Vagina (tissue), 2 donors: ENCODE results near the gene CACNA1C. TPM values are rescaled to one million over a fixed set of nuclear protein-coding genes. Genes with fewer than 3 reads are reported as not detected.

Experiments
- DNase-seq, 2 donors: peaks; one replicate each; pipeline ENCODE4 v3.0.0-alpha.2; 2017; ENCODE audit errors: extremely low spot score in 2 of 2
- H3K27ac ChIP-seq: fragments of 200-600 bp; sonication (generic); one replicate; pipeline ENCODE4 v1.5.1; 2019
- H3K27me3 ChIP-seq: fragments of 200-600 bp; sonication (generic); one replicate; pipeline ENCODE4 v1.5.1; 2019
- H3K36me3 ChIP-seq, 2 donors: fragments of 200-600 bp; sonication (generic); one replicate each; pipeline ENCODE4 v1.5.1; 2017 to 2019
- H3K4me1 ChIP-seq: fragments of 200-600 bp; sonication (generic); one replicate; pipeline ENCODE4 v1.5.1; 2019
- H3K4me3 ChIP-seq, 2 donors: fragments of 200-600 bp; sonication (generic); 1 replicate in 1 of 2; 2 replicates in 1 of 2; pipeline ENCODE4 v1.5.1; 2016 to 2019
- H3K9me3 ChIP-seq: fragments of 200-600 bp; sonication (generic); one replicate; pipeline ENCODE4 v1.5.1; 2019
- CTCF ChIP-seq, 3 experiments: fragments of 450-650 bp in 2 of 3; fragments of 200-600 bp in 1 of 3; sonication (generic) in 1 of 3; IDR thresholded peaks; one replicate each; pipeline ENCODE4 v1.5.1; 2017 to 2019; ENCODE audit warnings: antibody characterized with exemption in 3 of 3, mild to moderate bottlenecking in 2 of 3, moderate library complexity in 2 of 3
- POLR2A ChIP-seq, 2 donors: fragments of 450-650 bp; IDR thresholded peaks; one replicate each; pipeline ENCODE4 v1.6.1; 2017; ENCODE audit warnings: antibody characterized with exemption in 2 of 2, mild to moderate bottlenecking in 2 of 2, moderate library complexity in 2 of 2
- POLR2AphosphoS5 ChIP-seq, 2 donors: sonication (generic); formaldehyde crosslinking; IDR thresholded peaks; one replicate each; pipeline ENCODE4 v1.9.0; 2017; ENCODE audit warnings: antibody characterized with exemption in 2 of 2, mild to moderate bottlenecking in 2 of 2, low read depth in 1 of 2; ENCODE audit not compliant: insufficient read depth in 1 of 2
- intact Hi-C: fragments of 100-400 bp; cut with DNase I; formaldehyde crosslinking; loops from one replicate; pipeline ENCODE4 v1.15.1; 2023
- total RNA-seq: library from RNA; depleted of rRNA; stranded (reverse); fragments of >200 nt; gene quantifications from one replicate; pipeline ENCODE4 v1.2.3, GENCODE V29; 2016

CACNA1C gene
- total RNA-seq, 1 donor from 2014 or later, result 9.8 TPM

DNA sequence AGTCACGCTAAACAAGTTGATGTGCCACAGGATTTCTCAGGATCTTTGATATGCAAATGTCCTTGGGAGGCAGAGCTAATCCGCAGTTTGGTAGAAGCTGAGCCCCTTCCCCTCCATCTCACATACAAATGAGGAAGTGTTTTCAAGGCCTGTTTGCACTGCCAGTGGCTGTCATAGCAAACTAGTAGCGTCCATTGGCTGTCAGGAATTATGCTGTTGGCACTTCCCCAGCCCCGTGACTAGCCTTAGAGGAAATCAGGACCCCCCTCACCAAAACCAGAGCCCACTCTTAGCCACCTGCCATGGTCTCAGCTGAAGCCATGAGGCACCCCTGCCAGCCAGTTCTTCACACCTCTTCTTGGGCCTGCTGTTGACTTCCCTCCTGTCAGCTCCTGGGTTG is 253.9 kb downstream of the CACNA1C start:
- Histone ChIP-seq H3K9me3 (no peaks in the 10 kb centered on the region), H3K4me1 (peaks cover 34% of the 10 kb centered on the region), H3K27ac (no peak overlapping the region), H3K4me3 (no peak overlapping the region), H3K36me3 (no peaks in the 10 kb centered on the region), H3K27me3 (no peaks in the 10 kb centered on the region)
- no peak for TF ChIP-seq POLR2AphosphoS5 (IDR thresholded peaks at IDR 0.05; ENCODE audit: insufficient read depth in 1 of 2, low read depth in 1 of 2)
- no peak for TF ChIP-seq POLR2A (IDR thresholded peaks at IDR 0.05)
- no peak for TF ChIP-seq CTCF (IDR thresholded peaks at IDR 0.05)
- intact Hi-C loops, result no loop called here
- DNase-seq, result no peak

GRCh38 chr12:2307550-2307949 is 254.8 kb downstream of the CACNA1C start:
- Histone ChIP-seq H3K4me3 (no peak overlapping the region), H3K27me3 (no peaks in the 10 kb centered on the region), H3K4me1 (peaks cover 29% of the 10 kb centered on the region), H3K36me3 (no peaks in the 10 kb centered on the region), H3K27ac (no peak overlapping the region), H3K9me3 (no peaks in the 10 kb centered on the region)
- intact Hi-C loops, result no loop called here
- TF ChIP-seq CTCF (IDR thresholded peaks at IDR 0.05) (no peak), POLR2A (IDR thresholded peaks at IDR 0.05) (no peak), POLR2AphosphoS5 (IDR thresholded peaks at IDR 0.05; ENCODE audit: insufficient read depth in 1 of 2, low read depth in 1 of 2) (no peak)
- no peak for DNase-seq

DNA sequence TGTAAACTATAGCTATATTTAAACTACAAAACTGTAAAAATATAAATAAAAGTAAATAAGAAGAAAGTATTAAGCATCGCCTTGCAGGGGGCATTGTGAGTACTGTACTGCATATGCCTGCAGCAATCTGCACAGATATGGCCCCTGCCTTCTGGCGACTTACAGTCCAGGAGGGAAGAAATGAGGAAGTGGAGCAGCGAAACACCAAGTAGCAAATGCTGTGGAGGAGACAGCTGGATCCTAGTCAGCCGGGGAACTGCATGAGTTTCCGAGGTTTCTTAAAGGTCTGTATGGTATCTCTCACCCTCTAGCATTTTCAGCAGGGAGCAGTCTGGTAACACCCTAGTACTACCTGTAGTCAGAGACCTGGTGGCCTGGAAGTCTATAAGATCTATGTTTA is 256.9 kb downstream of the CACNA1C start:
- no peaks in the 10 kb centered on the region for H3K36me3 ChIP-seq
- no peak overlapping the region for H3K4me3 ChIP-seq
- peaks cover 19% of the 10 kb centered on the region for H3K4me1 ChIP-seq
- TF ChIP-seq CTCF (IDR thresholded peaks at IDR 0.05), result no peak
- no peak for TF ChIP-seq POLR2AphosphoS5 (IDR thresholded peaks at IDR 0.05; ENCODE audit: insufficient read depth in 1 of 2, low read depth in 1 of 2)
- no peak for TF ChIP-seq POLR2A (IDR thresholded peaks at IDR 0.05)
- intact Hi-C loops, result no loop called here
- H3K9me3 ChIP-seq, result no peaks in the 10 kb centered on the region
- no peak overlapping the region for H3K27ac ChIP-seq
- H3K27me3 ChIP-seq, result no peaks in the 10 kb centered on the region
- no peak for DNase-seq

GRCh38 chr12:2311020-2311778 is 258.4 kb downstream of the CACNA1C start:
- Histone ChIP-seq H3K36me3 (no peaks in the 10 kb centered on the region), H3K4me3 (no peak overlapping the region), H3K27ac (peak overlapping the region; percentile 51), H3K9me3 (no peaks in the 10 kb centered on the region), H3K4me1 (peaks cover 19% of the 10 kb centered on the region), H3K27me3 (no peaks in the 10 kb centered on the region)
- intact Hi-C loops, result no loop called here
- no peak for DNase-seq
- TF ChIP-seq CTCF (IDR thresholded peaks at IDR 0.05), result no peak
- TF ChIP-seq POLR2AphosphoS5 (IDR thresholded peaks at IDR 0.05; ENCODE audit: insufficient read depth in 1 of 2, low read depth in 1 of 2), result no peak
- no peak for TF ChIP-seq POLR2A (IDR thresholded peaks at IDR 0.05)

DNA sequence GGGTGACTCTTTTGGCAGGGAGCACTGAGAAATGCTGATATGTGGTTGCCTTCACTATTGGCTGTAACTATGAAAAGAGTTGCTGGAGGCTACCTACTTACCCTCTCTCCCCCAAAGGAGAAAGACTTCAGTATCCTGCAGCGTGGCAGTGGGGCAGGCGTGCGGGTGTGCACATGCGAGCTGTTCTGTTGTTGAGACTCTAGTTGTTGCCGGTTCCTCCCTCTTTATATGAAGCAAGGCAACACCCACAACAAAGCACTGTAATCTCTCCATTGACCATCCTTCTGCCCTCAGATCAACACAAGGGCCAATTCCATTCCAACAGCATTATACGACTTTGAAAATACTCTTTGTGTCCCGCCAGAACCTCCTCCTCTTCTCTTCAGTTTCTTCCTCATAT is 259.4 kb downstream of the CACNA1C start:
- Histone ChIP-seq H3K4me1 (peaks cover 19% of the 10 kb centered on the region), H3K27ac (peak overlapping the region; percentile 51), H3K9me3 (no peaks in the 10 kb centered on the region), H3K4me3 (no peak overlapping the region), H3K36me3 (no peaks in the 10 kb centered on the region), H3K27me3 (no peaks in the 10 kb centered on the region)
- DNase-seq, result no peak
- intact Hi-C loops, result no loop called here
- TF ChIP-seq POLR2A (IDR thresholded peaks at IDR 0.05) (no peak), CTCF (IDR thresholded peaks at IDR 0.05) (no peak), POLR2AphosphoS5 (IDR thresholded peaks at IDR 0.05; ENCODE audit: insufficient read depth in 1 of 2, low read depth in 1 of 2) (no peak)
